ES-I3 (cell line): ENCODE data around the gene DPP4.
A peak's percentile ranks its signal among the peaks of the same experiment; 100 is the strongest.

Experiments
- H3K36me3 ChIP-seq: 2 replicates; pipeline ENCODE4 v1.6.1; 2013; ENCODE audit warnings: mild to moderate bottlenecking, low read length, control low read depth, moderate library complexity; ENCODE audit not compliant: insufficient read depth
- H3K4me1 ChIP-seq: 2 replicates; pipeline ENCODE4 v1.6.1; 2013; ENCODE audit warnings: mild to moderate bottlenecking, control low read depth, low read length; ENCODE audit not compliant: insufficient read depth
- H3K9ac ChIP-seq: 2 replicates; pipeline ENCODE4 v1.6.1; 2013; ENCODE audit warnings: low read depth, mild to moderate bottlenecking, low read length, moderate library complexity
- H3K9me3 ChIP-seq: 2 replicates; pipeline ENCODE4 v1.6.1; 2013; ENCODE audit warnings: mild to moderate bottlenecking, low read length, moderate library complexity; ENCODE audit not compliant: control insufficient read depth, insufficient read depth

The DPP4 gene

DNA sequence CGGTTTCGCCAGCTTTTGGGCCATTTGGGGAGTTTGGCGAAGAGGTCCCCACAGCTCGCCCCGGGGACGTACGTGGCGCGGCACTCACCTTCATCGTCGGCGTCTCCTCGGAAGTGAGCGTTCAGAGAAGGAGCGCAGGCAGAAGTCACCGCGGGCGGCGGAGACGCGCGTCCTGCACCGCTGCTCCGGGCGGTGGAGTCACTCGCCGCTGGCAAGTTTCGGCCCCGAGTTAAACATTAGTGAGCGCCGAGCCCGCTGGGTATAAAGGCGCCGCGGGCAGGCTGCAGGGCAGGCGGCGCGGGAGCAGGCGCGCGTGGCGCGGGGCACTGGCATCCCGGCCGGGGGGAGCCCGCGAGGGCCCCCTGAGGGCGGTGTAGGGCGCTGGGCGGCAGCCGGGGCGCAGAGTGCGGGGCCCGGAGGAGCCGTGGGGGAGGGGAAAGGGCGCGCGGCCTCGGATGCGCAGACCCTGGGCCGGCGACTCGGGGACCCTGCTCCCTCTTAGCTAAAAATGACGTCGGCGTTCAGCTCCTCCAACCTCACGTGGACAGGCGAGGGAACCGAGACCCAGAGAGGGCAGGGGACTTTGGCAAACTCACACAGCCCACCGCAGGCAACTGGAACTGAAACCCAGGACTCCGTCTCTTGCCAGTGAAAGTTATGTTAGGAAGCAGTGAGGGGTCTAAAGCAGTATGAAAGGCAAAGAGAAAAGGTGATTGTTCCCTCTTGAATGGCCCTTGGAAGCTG, at the start of gene DPP4:
TSS of gene DPP4 (minus strand) at position 328 of the 744 bp plus-strand sequence. CDS start at position 94, 234 bp downstream.
- H3K4me1 ChIP-seq: peaks cover 25% of the 10 kb centered on the region

DNA sequence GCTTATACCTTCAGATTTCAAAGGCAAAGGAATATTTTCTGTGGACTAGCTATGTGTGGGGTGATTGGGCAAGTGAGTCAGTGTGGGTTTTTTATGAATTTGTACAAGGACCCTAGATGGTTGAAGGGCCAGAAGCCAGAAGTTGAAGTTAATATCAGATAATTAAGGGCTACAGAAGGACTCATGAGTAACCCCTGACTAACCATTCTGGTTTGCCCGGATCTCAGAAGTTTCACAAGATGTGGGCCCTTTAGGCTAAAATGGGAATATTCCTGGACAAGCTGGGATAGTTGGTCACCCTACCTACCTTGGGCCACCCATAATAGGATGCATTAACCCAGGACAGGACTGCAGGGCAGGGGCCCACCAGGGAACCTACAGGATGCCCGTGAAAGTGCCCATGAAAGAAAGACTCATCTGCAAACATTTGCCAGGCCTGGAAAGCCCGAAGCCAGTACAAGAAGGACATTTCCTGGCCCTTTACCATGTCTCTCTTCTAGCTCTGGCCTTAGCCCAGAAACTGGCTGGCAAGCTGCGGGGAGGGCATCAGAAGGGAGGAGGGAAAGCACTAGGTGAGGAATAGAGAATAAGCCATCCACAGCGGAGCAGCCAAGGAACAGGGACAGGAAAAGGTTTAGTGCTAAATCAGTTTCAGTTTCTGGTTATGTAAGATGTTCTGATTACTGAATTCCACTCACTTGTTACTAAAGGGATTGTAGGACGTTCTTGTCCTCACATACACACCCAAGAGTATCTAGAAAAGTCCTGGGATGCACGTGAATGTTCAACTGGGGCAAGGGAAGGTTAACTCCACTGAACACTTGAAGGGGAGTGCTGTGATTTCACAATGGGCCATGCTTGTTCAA, 44.4 kb upstream of the DPP4 start:
- peaks cover 6% of the 10 kb centered on the region; the same call in 1 of the 2 replicates for H3K4me1 ChIP-seq
- no peaks in the 10 kb centered on the region for H3K36me3 ChIP-seq
- H3K9me3 ChIP-seq: no peaks in the 10 kb centered on the region; the same call in 1 of the 2 replicates
- H3K9ac ChIP-seq: no peak overlapping the region

More for the DNA sequence above, at the start of gene DPP4:
- peaks cover 3% of the 10 kb centered on the region; the same call in 1 of the 2 replicates for H3K9me3 ChIP-seq
- peak within 1 kb of the TSS; percentile 70 for H3K9ac ChIP-seq
- H3K36me3 ChIP-seq: no peaks in the 10 kb centered on the region

DNA sequence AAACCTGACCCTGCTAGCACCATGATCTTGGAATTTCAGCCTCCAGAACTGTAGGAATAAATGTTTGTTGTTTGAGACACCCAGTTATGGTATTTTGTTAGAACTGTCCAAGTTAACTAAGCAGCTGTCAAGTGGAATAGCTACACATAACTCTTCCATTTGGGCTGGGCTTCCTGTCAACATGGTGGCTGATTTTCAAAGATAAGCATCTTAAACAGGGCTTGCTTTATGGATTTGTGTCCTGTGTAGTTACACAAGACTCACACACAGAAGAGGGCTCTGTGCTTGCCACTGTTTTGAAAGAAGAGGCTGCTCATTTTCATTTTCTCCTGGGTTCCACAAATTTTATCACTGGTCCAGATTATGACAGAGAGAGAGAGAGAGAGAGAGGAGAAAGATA, 42.3 kb upstream of the DPP4 start:
- H3K4me1 ChIP-seq: peaks cover 13% of the 10 kb centered on the region; the same call in 1 of the 2 replicates

DNA sequence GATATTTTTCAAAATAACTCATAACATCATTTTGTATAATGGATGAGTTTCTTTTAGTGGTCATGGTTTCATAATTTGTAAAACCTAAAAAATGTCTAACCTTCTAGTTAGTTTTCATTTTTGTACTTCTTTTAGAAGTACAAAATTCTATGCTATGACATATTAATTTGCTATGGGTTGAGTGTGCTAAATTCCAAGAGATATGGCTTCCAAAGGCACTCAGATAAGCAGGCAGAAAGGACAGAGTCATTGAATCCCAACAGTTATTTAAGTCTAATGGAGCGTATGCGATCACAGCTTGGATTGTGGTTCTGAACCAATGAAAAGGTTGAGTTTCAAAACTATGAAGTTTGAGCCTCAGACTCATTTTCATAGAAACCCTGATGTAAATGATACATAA, 41.1 kb upstream of the DPP4 start:
- Histone ChIP-seq H3K9ac (no peak overlapping the region), H3K9me3 (no peaks in the 10 kb centered on the region; the same call in 1 of the 2 replicates), H3K4me1 (peaks cover 13% of the 10 kb centered on the region; the same call in 1 of the 2 replicates), H3K36me3 (no peaks in the 10 kb centered on the region)

More for the DNA sequence above, 42.3 kb upstream of the DPP4 start:
- H3K9ac ChIP-seq: no peak overlapping the region
- H3K36me3 ChIP-seq: no peaks in the 10 kb centered on the region
- no peaks in the 10 kb centered on the region; the same call in 1 of the 2 replicates for H3K9me3 ChIP-seq

DNA sequence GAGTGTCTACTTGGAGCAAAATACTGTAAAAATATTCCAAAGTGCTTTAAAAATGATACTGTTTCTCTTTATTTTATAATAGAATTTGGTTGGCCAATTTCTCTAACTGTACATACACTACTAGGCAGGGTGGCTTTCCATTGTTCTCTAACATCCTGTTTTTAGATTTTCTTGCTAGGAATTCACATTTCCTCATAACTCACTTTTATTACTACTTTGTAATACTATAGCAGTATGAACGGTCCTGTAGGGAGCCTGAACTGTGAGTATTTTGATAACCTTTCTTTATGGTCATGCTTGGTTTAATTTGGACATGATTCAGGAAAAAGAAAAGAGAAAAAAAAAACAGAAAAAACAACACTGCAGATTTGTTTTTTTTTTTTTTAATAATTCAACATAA, 40.3 kb upstream of the DPP4 start:
- H3K9ac ChIP-seq: no peak overlapping the region

DNA sequence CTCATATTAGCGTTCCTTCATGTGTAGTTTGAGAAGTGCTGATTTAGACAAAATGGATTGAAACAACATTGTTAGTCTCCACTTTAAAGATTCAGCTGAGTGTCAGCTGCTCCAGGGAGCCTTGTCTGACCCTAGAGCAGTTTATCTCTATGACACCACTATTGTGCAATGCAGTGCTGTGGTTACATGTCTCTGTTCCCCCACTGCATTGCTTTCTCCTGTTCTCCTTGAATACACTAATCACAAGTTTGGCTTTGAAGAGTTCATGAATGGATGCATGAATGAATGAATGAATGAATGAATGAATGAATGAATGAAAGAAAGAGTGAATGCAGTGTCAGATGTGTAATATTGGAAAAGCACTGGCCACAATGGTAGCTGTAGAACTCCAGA, 39.8 kb upstream of the DPP4 start:
- H3K9me3 ChIP-seq: no peaks in the 10 kb centered on the region; the same call in 1 of the 2 replicates
- no peaks in the 10 kb centered on the region for H3K36me3 ChIP-seq
- H3K4me1 ChIP-seq: peaks cover 13% of the 10 kb centered on the region; the same call in 1 of the 2 replicates
- H3K9ac ChIP-seq: no peak overlapping the region

More for the DNA sequence above, 40.3 kb upstream of the DPP4 start:
- H3K4me1 ChIP-seq: peaks cover 13% of the 10 kb centered on the region; the same call in 1 of the 2 replicates
- H3K36me3 ChIP-seq: no peaks in the 10 kb centered on the region
- no peaks in the 10 kb centered on the region; the same call in 1 of the 2 replicates for H3K9me3 ChIP-seq

DNA sequence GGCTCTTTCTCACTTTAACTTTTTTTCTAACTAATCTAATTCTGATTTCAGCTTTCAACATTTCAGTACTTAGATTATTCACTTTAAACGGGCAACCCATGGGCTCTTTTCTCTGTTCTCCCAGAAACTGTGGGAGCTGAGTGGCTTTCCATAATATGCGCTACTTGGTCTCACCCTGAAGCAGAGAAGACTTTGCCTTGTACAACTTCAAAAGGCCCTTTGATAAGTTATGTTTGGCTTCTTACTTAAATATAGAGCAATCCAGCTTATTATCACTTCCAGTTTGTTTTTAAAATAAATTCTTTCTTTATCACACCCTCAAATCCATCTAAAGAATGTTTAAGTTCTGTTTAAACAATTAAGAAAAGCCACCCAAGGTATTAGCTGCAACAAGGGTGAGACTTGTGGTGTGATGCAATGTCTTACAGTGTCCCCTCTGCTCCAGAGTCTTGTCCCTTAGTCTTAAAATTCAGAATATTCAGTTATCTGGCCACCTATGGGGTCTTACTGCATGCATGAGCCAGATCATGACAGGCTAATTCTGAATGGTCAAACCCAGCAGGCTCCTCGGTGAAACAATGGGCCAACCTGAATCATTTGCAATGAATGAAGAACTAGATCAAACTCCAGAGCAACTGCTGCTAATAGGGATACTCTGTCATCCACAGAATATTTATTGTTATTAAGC, 39.2 kb upstream of the DPP4 start:
- Histone ChIP-seq H3K9me3 (no peaks in the 10 kb centered on the region; the same call in 1 of the 2 replicates), H3K9ac (no peak overlapping the region; the same call in 1 of the 2 replicates), H3K36me3 (no peaks in the 10 kb centered on the region), H3K4me1 (peaks cover 13% of the 10 kb centered on the region; the same call in 1 of the 2 replicates)

DNA sequence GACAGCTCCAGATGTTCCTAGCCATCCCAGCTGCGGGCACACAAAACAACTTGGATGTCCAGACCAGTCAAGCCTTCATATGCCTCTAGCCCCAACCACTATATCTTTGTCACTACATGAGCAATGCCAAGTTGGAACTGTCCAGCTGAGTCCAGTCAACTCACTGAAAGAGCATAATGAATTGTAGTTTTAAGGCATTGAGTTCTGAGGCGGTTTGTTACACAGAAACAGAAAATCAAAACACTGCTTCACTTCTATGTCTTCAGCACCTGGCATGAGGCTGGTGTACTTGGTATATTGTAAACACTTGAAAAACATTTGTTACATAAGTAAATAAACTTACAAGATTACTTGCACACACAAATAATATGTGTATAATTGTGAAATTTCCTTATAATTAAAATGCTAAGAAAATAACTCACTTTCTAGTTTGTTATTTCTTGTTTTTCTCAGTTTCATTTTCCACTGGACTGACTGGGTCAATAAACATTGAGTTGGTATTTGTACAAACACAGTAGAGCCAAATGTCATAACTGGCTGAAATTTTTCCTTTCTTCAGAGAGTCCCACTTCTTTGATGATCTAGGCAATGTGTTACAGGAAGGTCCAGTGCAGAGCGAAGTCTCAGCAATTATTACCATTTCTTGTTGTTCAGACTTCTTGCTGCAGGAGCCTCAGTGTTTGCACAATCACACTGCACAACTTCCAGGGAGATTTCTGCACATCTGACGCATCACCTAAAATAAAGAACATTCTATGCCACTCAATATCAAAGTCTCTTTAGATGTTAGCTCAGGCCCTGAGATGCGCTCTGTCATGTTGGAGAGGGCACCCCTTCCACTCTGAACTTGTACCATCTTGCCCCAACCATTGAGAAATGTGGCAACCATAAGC, 38.2 kb upstream of the DPP4 start:
- no peak overlapping the region for H3K9ac ChIP-seq
- peaks cover 13% of the 10 kb centered on the region; the same call in 1 of the 2 replicates for H3K4me1 ChIP-seq
- no peaks in the 10 kb centered on the region; the same call in 1 of the 2 replicates for H3K9me3 ChIP-seq
- no peaks in the 10 kb centered on the region for H3K36me3 ChIP-seq

DNA sequence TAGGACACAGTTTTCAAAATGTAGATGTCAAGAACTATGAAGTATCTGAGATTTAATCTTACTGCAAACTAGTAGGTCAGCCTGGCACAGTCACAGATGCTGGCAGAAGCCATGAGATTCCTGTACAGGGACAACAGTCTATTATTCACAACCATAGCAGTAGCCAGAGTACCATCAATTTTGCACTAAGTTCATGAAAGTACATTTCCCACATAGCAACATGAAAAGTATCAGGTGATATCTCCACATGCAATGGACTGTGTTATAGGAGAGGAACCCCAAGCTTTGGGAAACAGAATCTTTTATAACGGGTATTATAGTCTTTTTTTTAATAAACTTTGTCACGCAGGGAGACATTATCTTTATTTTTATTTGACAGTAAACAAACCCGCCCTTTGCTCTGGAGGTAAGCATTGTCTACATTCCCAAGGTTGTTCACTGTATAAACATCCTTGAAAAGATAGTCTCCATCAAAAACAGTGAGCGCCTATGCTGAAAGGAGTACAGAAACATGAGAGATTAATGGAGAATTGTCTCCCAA, 33.4 kb upstream of the DPP4 start:
- Histone ChIP-seq H3K9me3 (no peaks in the 10 kb centered on the region), H3K4me1 (no peaks in the 10 kb centered on the region), H3K36me3 (no peaks in the 10 kb centered on the region), H3K9ac (no peak overlapping the region)

DNA sequence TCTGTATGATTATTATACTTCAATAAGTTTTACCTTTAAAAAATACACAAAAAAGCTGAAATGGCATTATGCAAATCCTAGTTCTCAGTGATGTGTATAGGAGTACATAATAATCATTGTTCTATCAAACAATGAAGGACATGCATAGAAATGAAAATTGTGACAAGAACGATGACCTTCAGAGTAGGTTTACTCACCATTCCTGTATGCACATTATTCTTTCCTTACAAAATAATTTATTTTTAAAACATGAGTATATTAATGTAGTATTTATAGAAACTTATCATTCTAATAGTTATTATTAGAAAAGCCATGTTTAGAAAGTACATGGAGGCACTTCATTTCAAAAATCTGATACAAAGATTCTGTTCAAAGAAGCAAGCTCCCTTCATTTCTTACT, 32.7 kb upstream of the DPP4 start:
- Histone ChIP-seq H3K9me3 (no peaks in the 10 kb centered on the region), H3K9ac (no peak overlapping the region), H3K4me1 (no peaks in the 10 kb centered on the region), H3K36me3 (no peaks in the 10 kb centered on the region)

DNA sequence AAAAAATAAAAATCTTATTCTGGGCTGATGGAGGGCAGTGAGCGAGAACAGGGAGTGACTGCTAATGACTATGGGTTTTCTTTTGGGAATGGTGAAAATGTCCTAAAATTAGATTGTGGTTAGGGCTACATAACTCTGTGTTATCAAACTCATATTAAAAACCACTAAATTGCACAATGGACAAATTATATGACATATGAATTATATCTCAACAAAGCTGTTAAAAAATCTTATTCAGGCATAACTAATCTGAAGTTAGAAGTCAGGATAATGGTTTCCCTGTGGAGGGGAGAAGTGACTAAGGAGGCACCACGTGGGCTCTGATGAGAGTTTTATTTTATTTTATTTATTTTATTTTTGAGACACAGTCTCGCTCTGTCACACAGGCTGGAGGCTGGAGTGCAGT, 32.1 kb upstream of the DPP4 start:
- Histone ChIP-seq H3K9me3 (no peaks in the 10 kb centered on the region), H3K9ac (no peak overlapping the region), H3K36me3 (no peaks in the 10 kb centered on the region), H3K4me1 (no peaks in the 10 kb centered on the region)

DNA sequence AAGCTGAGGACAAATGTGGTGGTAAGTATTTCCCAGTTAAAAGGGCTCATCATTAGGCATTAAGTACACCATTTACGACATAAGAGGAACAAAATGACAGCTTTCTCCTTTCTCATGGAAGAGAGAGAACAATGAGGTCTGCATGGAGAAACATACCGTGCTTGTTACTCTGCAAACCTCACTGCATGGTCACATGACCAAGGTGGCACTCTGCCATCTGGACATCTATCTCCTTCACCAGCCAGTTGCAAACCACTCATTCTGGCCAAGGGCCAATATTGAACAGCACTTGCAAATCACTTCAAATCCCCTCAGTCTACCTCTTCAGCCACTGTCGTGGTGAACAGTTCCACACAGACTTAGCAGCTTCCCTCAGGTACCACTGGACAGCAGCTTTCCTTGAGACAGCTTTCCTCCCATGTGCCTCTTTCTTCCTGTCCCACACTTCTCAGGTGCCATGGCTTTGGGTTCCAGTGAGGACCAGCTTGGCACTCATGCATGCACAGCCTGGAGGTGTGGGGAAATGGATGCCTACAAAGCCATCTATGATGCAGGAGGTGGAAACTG, 29.5 kb upstream of the DPP4 start:
- Histone ChIP-seq H3K36me3 (no peaks in the 10 kb centered on the region), H3K4me1 (no peaks in the 10 kb centered on the region), H3K9me3 (no peaks in the 10 kb centered on the region), H3K9ac (no peak overlapping the region)

DNA sequence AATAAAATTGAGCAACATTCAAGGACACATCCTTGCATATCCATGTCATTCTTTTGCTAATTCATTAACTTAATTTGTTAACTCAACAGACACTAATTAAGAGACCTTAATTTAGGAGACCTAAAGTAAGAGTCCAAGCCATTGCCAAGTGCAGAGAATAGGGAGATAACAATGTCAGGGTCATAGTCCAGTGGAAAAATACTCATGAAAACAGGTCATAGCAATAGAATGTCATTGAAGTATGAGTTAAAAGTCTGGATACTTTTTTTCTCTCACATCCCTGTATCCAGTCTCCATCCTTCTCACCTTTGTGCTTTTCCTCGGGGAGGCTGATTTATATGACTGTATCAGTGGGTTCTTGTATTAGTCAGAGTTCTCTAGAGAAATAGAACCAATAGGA, 26.6 kb upstream of the DPP4 start:
- no peaks in the 10 kb centered on the region for H3K4me1 ChIP-seq
- no peaks in the 10 kb centered on the region for H3K36me3 ChIP-seq
- H3K9ac ChIP-seq: no peak overlapping the region
- H3K9me3 ChIP-seq: no peaks in the 10 kb centered on the region
